ENCODE results near the gene PTPN11.

- TF ChIP-seq, protein P1, sequence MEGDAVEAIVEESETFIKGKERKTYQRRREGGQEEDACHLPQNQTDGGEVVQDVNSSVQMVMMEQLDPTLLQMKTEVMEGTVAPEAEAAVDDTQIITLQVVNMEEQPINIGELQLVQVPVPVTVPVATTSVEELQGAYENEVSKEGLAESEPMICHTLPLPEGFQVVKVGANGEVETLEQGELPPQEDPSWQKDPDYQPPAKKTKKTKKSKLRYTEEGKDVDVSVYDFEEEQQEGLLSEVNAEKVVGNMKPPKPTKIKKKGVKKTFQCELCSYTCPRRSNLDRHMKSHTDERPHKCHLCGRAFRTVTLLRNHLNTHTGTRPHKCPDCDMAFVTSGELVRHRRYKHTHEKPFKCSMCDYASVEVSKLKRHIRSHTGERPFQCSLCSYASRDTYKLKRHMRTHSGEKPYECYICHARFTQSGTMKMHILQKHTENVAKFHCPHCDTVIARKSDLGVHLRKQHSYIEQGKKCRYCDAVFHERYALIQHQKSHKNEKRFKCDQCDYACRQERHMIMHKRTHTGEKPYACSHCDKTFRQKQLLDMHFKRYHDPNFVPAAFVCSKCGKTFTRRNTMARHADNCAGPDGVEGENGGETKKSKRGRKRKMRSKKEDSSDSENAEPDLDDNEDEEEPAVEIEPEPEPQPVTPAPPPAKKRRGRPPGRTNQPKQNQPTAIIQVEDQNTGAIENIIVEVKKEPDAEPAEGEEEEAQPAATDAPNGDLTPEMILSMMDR (IDR thresholded peaks at IDR 0.05; ENCODE audit: poor library complexity, severe bottlenecking), result no peak
- TF ChIP-seq, protein P2, sequence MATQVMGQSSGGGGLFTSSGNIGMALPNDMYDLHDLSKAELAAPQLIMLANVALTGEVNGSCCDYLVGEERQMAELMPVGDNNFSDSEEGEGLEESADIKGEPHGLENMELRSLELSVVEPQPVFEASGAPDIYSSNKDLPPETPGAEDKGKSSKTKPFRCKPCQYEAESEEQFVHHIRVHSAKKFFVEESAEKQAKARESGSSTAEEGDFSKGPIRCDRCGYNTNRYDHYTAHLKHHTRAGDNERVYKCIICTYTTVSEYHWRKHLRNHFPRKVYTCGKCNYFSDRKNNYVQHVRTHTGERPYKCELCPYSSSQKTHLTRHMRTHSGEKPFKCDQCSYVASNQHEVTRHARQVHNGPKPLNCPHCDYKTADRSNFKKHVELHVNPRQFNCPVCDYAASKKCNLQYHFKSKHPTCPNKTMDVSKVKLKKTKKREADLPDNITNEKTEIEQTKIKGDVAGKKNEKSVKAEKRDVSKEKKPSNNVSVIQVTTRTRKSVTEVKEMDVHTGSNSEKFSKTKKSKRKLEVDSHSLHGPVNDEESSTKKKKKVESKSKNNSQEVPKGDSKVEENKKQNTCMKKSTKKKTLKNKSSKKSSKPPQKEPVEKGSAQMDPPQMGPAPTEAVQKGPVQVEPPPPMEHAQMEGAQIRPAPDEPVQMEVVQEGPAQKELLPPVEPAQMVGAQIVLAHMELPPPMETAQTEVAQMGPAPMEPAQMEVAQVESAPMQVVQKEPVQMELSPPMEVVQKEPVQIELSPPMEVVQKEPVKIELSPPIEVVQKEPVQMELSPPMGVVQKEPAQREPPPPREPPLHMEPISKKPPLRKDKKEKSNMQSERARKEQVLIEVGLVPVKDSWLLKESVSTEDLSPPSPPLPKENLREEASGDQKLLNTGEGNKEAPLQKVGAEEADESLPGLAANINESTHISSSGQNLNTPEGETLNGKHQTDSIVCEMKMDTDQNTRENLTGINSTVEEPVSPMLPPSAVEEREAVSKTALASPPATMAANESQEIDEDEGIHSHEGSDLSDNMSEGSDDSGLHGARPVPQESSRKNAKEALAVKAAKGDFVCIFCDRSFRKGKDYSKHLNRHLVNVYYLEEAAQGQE (IDR thresholded peaks at IDR 0.05; ENCODE audit: borderline replicate concordance), result no peak
- no peak for TF ChIP-seq POLR2AphosphoS5 (IDR thresholded peaks at IDR 0.05)
- TF ChIP-seq TAF1 (IDR thresholded peaks at IDR 0.05; ENCODE audit: low read depth), result no peak
These were observed 48.5 kb upstream of the PTPN11 start for GRCh38 chr12:112370199-112370598.
